ENCODE data around the gene FAM199X.
"Not testable (repeated sequence)": the region's sequence is repeated elsewhere in the genome, so short reads cannot be mapped to it uniquely, and the experiment has no call there.

FAM199X gene

GRCh38 chrX:104193485-104193884 is 27.2 kb downstream of the FAM199X start:
- no peak for DNase-seq

GRCh38 chrX:104195013-104195412 is 28.8 kb downstream of the FAM199X start:
- DNase-seq: no peak

GRCh38 chrX:104195489-104196084 is 29.3 kb downstream of the FAM199X start:
- DNase-seq: no peak

- no peak for DNase-seq
Observed at GRCh38 chrX:104205548-104205947, 39.3 kb downstream of the FAM199X start.

- no peak for DNase-seq
Observed at GRCh38 chrX:104211187-104211586, 44.9 kb downstream of the FAM199X start.

- not testable (repeated sequence) for DNase-seq
Observed at GRCh38 chrX:104230060-104230459, 63.8 kb downstream of the FAM199X start.

All from NCI-H226 (cell line).